Measurements from ENCODE around the gene PTPRO.

PTPRO gene

GRCh38 chr12:15299947-15300346 is 22.4 kb upstream of the PTPRO start:
- H3K79me2 ChIP-seq (ENCODE audit: insufficient read depth, low read depth): no peaks in the 10 kb centered on the region
- TF ChIP-seq CTCF (conservative IDR thresholded peaks at IDR 0.05; ENCODE audit: low read depth, low read length): no peak

GRCh38 chr12:15304296-15304695 is 18.0 kb upstream of the PTPRO start:
- no peak for TF ChIP-seq CTCF (conservative IDR thresholded peaks at IDR 0.05; ENCODE audit: low read depth, low read length)
- no peak overlapping the region for H3K4me3 ChIP-seq (IDR thresholded peaks at IDR 0.05; ENCODE audit: insufficient read depth, low read depth, low read length)
- H3K4me1 ChIP-seq (ENCODE audit: low read depth, poor library complexity, severe bottlenecking): no peaks in the 10 kb centered on the region
- no peaks in the 10 kb centered on the region for H3K79me2 ChIP-seq (ENCODE audit: insufficient read depth, low read depth)
- H3K36me3 ChIP-seq (ENCODE audit: insufficient read depth): no peaks in the 10 kb centered on the region
- H4K20me1 ChIP-seq (ENCODE audit: insufficient read depth): no peaks in the 10 kb centered on the region
- no peak overlapping the region for H3K4me2 ChIP-seq
- no peak overlapping the region for H3K27ac ChIP-seq
- H2AFZ ChIP-seq (ENCODE audit: low read depth): no peak overlapping the region
- H3K9ac ChIP-seq: no peak overlapping the region
- no peaks in the 10 kb centered on the region for H3K27me3 ChIP-seq (ENCODE audit: insufficient read depth, low read depth)

More at GRCh38 chr12:15299947-15300346, 22.4 kb upstream of the PTPRO start:
- Histone ChIP-seq H3K4me1 (ENCODE audit: low read depth, poor library complexity, severe bottlenecking) (no peaks in the 10 kb centered on the region), H2AFZ (ENCODE audit: low read depth) (no peak overlapping the region), H4K20me1 (ENCODE audit: insufficient read depth) (no peaks in the 10 kb centered on the region), H3K36me3 (ENCODE audit: insufficient read depth) (no peaks in the 10 kb centered on the region), H3K27ac (no peak overlapping the region), H3K9ac (no peak overlapping the region), H3K4me3 (IDR thresholded peaks at IDR 0.05; ENCODE audit: insufficient read depth, low read depth, low read length) (no peak overlapping the region), H3K4me2 (no peak overlapping the region), H3K27me3 (ENCODE audit: insufficient read depth, low read depth) (no peaks in the 10 kb centered on the region)

GRCh38 chr12:15306605-15307004 is 15.7 kb upstream of the PTPRO start:
- TF ChIP-seq CTCF (conservative IDR thresholded peaks at IDR 0.05; ENCODE audit: low read depth, low read length): no peak
- Histone ChIP-seq H3K4me2 (no peak overlapping the region), H3K27ac (no peak overlapping the region), H3K4me3 (IDR thresholded peaks at IDR 0.05; ENCODE audit: insufficient read depth, low read depth, low read length) (no peak overlapping the region), H3K4me1 (ENCODE audit: low read depth, poor library complexity, severe bottlenecking) (no peaks in the 10 kb centered on the region), H3K36me3 (ENCODE audit: insufficient read depth) (no peaks in the 10 kb centered on the region), H4K20me1 (ENCODE audit: insufficient read depth) (no peaks in the 10 kb centered on the region), H3K27me3 (ENCODE audit: insufficient read depth, low read depth) (no peaks in the 10 kb centered on the region), H3K9ac (no peak overlapping the region), H3K79me2 (ENCODE audit: insufficient read depth, low read depth) (no peaks in the 10 kb centered on the region), H2AFZ (ENCODE audit: low read depth) (no peak overlapping the region)

GRCh38 chr12:15307079-15307478 is 15.2 kb upstream of the PTPRO start:
- no peak for TF ChIP-seq CTCF (conservative IDR thresholded peaks at IDR 0.05; ENCODE audit: low read depth, low read length)
- no peaks in the 10 kb centered on the region for H3K27me3 ChIP-seq (ENCODE audit: insufficient read depth, low read depth)
- H3K27ac ChIP-seq: no peak overlapping the region
- H3K4me1 ChIP-seq (ENCODE audit: low read depth, poor library complexity, severe bottlenecking): no peaks in the 10 kb centered on the region
- no peak overlapping the region for H3K4me2 ChIP-seq
- H3K79me2 ChIP-seq (ENCODE audit: insufficient read depth, low read depth): no peaks in the 10 kb centered on the region
- H3K4me3 ChIP-seq (IDR thresholded peaks at IDR 0.05; ENCODE audit: insufficient read depth, low read depth, low read length): no peak overlapping the region
- H2AFZ ChIP-seq (ENCODE audit: low read depth): no peak overlapping the region
- no peaks in the 10 kb centered on the region for H3K36me3 ChIP-seq (ENCODE audit: insufficient read depth)
- no peak overlapping the region for H3K9ac ChIP-seq
- H4K20me1 ChIP-seq (ENCODE audit: insufficient read depth): no peaks in the 10 kb centered on the region
